HG03342 (cell line): ENCODE measurements around the gene TF.

ENCODE experiments used
- ATAC-seq: cut with Tn5 transposase; IDR thresholded peaks from one replicate; pipeline ENCODE4 v1.9.1; 2021; ENCODE audit warnings: mild to moderate bottlenecking, moderate library complexity; ENCODE audit not compliant: unreplicated experiment

Gene TF

DNA sequence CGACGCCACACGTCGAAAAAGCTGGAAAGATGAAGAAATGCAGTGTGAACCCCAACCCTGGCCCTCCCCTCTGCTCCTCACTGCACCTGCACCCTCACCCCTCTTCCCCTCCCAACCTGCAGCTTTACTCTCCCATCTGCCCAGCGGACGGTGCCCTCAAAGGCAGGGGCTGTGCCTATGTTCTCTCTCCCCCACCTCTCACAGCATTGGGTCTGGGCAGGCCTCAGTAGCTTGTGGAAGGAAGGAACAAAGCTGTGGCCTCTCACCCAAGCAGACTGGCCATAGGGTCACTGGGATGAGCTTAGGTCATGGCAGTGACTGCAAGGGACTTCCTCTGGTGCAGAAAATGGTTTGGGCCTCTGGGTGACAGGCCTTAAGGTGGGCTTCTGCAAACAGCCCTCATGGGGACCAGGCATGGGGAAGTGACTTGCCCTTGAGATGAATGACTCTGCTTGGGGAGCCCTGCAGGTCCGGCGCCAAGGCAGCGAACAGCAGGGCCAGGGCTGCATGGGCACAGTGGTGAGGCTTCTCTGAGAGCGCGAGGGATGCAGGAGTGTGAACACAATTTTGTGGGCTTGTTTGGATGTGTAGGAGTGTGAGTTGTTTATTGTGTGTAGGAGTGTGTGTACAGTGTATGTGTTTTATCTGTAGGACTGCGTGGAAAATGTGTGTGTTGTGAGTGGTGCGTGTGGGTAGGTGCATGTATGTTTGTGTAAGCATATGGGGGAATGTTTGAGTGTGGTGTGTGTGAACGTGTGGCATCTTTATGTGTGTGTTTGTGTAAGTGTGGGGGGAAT is 88.6 kb downstream of the TF start:
- no peak for ATAC-seq

- ATAC-seq, result no peak
These were observed 89.2 kb downstream of the TF start for GRCh38 chr3:133835418-133835743.

GRCh38 chr3:133835961-133836360 is 89.8 kb downstream of the TF start:
- no peak for ATAC-seq

- ATAC-seq, result no peak
These were observed 90.4 kb downstream of the TF start for GRCh38 chr3:133836497-133837158.

- no peak for ATAC-seq
These were observed 91.5 kb downstream of the TF start for GRCh38 chr3:133837487-133838295.

GRCh38 chr3:133838296-133838789 is 92.2 kb downstream of the TF start:
- ATAC-seq, result no peak

GRCh38 chr3:133838916-133839800 is 93.0 kb downstream of the TF start:
- ATAC-seq, result no peak

GRCh38 chr3:133840055-133840737 is 94.0 kb downstream of the TF start:
- ATAC-seq, result no peak

GRCh38 chr3:133840767-133841166 is 94.6 kb downstream of the TF start:
- no peak for ATAC-seq

DNA sequence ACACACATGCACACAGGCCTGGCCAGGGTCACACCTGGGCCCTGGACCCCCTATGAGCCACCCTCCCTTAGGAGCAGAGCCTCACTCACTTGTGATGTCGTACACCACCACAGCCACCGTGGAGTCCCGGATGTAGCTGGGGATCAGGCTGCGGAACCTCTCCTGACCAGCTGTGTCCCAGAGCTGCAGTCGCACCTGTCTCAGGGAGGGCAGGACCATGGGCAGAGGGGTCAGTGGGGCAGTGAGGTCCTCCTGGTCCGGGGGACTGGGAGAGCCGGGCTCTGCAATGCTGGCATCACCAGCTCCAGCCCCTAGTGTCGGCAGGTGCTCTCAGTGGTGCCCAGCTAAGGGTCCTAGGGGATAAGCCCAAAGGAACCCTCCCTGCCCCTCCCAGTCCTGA is 95.0 kb downstream of the TF start:
- ATAC-seq, result no peak

DNA sequence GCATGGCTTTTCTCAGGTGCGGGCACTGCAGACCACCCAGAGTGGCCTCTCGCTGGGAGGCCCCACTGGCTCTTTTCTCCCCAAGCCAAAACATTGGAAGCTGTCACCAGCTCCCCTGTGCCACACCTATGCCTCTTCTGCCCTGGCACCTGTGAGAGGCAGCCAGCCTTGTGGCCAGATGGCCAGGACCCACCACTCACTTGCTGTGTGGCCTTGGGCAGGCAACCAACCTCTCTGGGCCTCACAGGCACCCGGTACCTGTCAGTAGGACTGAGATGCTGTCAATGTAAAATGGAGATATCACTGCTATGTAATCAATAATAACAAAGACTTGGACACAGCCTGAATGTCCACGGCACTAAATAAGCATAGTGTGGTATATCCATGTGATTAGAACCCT is 96.0 kb downstream of the TF start:
- no peak for ATAC-seq

GRCh38 chr3:133843634-133844033 is 97.4 kb downstream of the TF start:
- ATAC-seq, result no peak

DNA sequence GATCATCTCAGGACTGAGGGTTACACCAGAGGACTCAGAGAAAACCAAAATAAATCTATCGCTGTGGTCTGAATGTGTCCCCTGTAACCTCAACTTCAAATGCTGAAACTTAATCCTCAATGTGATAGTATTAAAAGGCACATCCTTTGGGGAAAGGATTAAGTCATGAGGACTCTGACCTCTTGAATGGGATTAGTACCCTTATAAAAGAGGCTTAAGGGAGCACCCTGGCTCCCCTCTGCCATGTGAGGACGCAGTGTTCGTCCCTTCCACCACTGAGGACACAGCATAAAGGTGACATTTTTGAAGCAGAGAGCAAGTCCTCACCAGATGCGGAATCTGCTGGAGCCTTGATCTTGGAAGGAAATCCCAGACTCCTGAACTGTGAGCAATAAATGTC is 98.9 kb downstream of the TF start:
- no peak for ATAC-seq
